Adrenal gland (tissue), 5 donors: ENCODE results near the gene PPM1E.

ENCODE experiments used
- POLR2A ChIP-seq, 2 donors: fragments of 450-650 bp; IDR thresholded peaks; one replicate each; pipeline ENCODE4 v1.6.1; 2017; ENCODE audit warnings: antibody characterized with exemption in 2 of 2, mild to moderate bottlenecking in 2 of 2, moderate library complexity in 1 of 2
- TF ChIP-seq, protein P1 (sequence below), 6 experiments: fragments of 450-650 bp in 4 of 6; fragments of 200-600 bp in 2 of 6; sonication (generic) in 1 of 6; IDR thresholded peaks; 1 replicate in 5 of 6; 2 replicates in 1 of 6; pipeline versions ENCODE4 v1.5.1 to v1.8.0; 2016 to 2021; ENCODE audit warnings: antibody characterized with exemption in 6 of 6, mild to moderate bottlenecking in 2 of 6, moderate library complexity in 1 of 6
- donor health status: DM: no; HTN: no; CAD: no.

- TF ChIP-seq, protein P1, sequence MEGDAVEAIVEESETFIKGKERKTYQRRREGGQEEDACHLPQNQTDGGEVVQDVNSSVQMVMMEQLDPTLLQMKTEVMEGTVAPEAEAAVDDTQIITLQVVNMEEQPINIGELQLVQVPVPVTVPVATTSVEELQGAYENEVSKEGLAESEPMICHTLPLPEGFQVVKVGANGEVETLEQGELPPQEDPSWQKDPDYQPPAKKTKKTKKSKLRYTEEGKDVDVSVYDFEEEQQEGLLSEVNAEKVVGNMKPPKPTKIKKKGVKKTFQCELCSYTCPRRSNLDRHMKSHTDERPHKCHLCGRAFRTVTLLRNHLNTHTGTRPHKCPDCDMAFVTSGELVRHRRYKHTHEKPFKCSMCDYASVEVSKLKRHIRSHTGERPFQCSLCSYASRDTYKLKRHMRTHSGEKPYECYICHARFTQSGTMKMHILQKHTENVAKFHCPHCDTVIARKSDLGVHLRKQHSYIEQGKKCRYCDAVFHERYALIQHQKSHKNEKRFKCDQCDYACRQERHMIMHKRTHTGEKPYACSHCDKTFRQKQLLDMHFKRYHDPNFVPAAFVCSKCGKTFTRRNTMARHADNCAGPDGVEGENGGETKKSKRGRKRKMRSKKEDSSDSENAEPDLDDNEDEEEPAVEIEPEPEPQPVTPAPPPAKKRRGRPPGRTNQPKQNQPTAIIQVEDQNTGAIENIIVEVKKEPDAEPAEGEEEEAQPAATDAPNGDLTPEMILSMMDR (IDR thresholded peaks at IDR 0.05): no peak
- TF ChIP-seq POLR2A (IDR thresholded peaks at IDR 0.05): no peak
Measured at GRCh38 chr17:58969612-58970011, 214.0 kb downstream of the PPM1E start.
